NB4 (cell line): ENCODE results near the gene ATXN2L.
A peak's percentile ranks its signal among the peaks of the same experiment; 100 is the strongest.
"Not testable (repeated sequence)": the region's sequence is repeated elsewhere in the genome, so short reads cannot be mapped to it uniquely, and the experiment has no call there.

Source experiments
- DNase-seq: peaks from one replicate; pipeline ENCODE4 v3.0.0; 2010; ENCODE audit warnings: low read depth
- H3K4me3 ChIP-seq: one replicate; pipeline ENCODE4 v1.5.1; 2011; ENCODE audit warnings: mild to moderate bottlenecking, low read depth, low read length, moderate library complexity
- MYC ChIP-seq: IDR thresholded peaks from 2 replicates; pipeline ENCODE4 v1.6.1; 2011; ENCODE audit warnings: low read depth, low read length
- POLR2A ChIP-seq: IDR thresholded peaks from 2 replicates; pipeline ENCODE4 v1.6.1; 2011; ENCODE audit warnings: mild to moderate bottlenecking; ENCODE audit not compliant: insufficient read length; ENCODE audit errors: extremely low read depth
- TF ChIP-seq, protein P1 (sequence below): IDR thresholded peaks from one replicate; pipeline ENCODE4 v1.5.1; 2012; ENCODE audit warnings: low read depth, low read length
- TF ChIP-seq, protein P2 (sequence below): IDR thresholded peaks from 2 replicates; pipeline ENCODE4 v1.6.1; 2011; ENCODE audit warnings: low read depth, low read length

The ATXN2L gene, protein sequence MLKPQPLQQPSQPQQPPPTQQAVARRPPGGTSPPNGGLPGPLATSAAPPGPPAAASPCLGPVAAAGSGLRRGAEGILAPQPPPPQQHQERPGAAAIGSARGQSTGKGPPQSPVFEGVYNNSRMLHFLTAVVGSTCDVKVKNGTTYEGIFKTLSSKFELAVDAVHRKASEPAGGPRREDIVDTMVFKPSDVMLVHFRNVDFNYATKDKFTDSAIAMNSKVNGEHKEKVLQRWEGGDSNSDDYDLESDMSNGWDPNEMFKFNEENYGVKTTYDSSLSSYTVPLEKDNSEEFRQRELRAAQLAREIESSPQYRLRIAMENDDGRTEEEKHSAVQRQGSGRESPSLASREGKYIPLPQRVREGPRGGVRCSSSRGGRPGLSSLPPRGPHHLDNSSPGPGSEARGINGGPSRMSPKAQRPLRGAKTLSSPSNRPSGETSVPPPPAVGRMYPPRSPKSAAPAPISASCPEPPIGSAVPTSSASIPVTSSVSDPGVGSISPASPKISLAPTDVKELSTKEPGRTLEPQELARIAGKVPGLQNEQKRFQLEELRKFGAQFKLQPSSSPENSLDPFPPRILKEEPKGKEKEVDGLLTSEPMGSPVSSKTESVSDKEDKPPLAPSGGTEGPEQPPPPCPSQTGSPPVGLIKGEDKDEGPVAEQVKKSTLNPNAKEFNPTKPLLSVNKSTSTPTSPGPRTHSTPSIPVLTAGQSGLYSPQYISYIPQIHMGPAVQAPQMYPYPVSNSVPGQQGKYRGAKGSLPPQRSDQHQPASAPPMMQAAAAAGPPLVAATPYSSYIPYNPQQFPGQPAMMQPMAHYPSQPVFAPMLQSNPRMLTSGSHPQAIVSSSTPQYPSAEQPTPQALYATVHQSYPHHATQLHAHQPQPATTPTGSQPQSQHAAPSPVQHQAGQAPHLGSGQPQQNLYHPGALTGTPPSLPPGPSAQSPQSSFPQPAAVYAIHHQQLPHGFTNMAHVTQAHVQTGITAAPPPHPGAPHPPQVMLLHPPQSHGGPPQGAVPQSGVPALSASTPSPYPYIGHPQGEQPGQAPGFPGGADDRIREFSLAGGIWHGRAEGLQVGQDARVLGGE

DNA sequence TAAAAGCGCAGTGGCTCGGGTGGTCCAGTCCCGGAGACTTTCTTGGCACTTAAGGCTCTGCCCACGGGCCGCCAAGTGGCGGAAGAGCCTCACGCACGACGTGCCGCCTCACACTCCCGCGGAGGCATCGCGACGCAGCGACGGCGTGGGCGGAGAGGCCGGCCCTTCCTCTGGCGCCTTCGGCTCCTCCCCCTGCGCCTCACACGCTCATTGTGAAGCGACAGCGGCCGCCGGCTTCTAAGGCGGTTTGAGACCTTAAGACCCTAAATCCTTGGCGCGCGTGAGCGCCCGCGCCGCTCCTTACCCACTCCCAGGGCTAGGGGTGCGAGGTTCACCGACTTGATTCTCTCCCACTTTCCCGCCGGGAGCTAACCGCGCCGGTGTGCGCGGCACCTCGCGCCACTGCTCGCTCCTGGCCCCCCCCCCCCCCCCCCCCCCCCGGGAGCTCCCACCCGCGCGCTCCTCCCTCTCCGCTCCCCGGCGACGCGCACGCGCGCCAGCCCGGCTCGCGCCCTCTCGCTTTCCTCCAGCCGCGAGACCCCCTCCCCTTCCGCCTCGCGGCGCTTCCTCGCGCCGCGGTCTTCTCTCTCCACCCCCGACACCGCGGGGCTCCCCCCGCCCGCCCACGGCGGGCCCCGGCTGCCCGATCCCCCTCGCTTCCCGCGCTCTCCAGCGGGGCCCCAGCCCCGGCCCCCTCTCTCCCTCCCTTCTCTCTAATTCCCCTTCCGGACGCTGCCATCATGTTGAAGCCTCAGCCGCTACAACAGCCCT, at the start of gene ATXN2L:
Gene ATXN2L (plus strand): TSS at position 480 of the 771 bp plus-strand sequence. CDS start 261 bp downstream, at position 741.
- H3K4me3 ChIP-seq: peak within 1 kb of the TSS; percentile 80
- DNase-seq: peak; percentile 97
- TF ChIP-seq, protein P1, sequence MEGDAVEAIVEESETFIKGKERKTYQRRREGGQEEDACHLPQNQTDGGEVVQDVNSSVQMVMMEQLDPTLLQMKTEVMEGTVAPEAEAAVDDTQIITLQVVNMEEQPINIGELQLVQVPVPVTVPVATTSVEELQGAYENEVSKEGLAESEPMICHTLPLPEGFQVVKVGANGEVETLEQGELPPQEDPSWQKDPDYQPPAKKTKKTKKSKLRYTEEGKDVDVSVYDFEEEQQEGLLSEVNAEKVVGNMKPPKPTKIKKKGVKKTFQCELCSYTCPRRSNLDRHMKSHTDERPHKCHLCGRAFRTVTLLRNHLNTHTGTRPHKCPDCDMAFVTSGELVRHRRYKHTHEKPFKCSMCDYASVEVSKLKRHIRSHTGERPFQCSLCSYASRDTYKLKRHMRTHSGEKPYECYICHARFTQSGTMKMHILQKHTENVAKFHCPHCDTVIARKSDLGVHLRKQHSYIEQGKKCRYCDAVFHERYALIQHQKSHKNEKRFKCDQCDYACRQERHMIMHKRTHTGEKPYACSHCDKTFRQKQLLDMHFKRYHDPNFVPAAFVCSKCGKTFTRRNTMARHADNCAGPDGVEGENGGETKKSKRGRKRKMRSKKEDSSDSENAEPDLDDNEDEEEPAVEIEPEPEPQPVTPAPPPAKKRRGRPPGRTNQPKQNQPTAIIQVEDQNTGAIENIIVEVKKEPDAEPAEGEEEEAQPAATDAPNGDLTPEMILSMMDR: no peak
- peak; percentile 85 for TF ChIP-seq POLR2A
- TF ChIP-seq MYC: peak; percentile 85
- TF ChIP-seq, protein P2, sequence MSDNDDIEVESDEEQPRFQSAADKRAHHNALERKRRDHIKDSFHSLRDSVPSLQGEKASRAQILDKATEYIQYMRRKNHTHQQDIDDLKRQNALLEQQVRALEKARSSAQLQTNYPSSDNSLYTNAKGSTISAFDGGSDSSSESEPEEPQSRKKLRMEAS: peak; percentile 80; the same call in 1 of the 2 replicates

DNA sequence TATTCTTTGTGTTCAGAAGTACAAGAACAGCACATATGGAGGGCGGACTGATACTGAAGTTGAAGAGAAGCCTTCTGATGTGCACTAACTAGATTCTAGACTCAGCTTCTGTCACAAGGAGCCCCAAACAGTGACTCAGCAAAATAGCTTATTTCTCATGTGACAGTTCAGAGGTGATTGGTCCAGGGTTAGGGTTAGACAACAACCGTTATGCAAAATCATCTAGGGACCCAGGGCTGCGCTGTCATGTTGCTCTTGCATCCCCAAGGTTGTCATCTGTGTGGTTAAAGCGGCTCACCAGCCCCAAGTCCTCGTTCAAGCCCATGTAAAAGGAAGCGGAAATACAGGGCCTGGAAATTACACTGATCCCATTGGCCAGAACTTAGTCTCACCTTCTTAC, 41.1 kb upstream of the ATXN2L start:
- not testable (repeated sequence) for H3K4me3 ChIP-seq, DNase-seq

DNA sequence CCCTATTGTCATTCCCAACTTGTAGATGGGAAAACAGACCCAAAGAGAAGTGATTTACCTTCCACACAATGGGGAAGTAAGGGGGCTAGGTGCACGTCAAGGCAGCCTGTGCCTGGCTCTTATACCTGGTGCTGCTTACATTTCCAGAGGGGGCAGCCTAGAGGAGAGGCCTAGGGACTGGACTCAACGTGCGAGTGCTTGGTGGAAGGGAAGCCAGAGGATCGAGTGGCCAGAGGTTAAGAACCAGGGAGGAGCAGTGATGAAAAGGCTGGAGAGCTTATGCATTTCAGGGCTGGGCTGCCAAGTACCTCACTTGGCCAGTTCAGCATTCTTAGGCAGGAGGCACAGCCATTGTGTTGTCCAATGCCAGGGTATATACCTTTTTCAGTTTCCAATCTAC, 40.4 kb upstream of the ATXN2L start:
- H3K4me3 ChIP-seq: not testable (repeated sequence)

DNA sequence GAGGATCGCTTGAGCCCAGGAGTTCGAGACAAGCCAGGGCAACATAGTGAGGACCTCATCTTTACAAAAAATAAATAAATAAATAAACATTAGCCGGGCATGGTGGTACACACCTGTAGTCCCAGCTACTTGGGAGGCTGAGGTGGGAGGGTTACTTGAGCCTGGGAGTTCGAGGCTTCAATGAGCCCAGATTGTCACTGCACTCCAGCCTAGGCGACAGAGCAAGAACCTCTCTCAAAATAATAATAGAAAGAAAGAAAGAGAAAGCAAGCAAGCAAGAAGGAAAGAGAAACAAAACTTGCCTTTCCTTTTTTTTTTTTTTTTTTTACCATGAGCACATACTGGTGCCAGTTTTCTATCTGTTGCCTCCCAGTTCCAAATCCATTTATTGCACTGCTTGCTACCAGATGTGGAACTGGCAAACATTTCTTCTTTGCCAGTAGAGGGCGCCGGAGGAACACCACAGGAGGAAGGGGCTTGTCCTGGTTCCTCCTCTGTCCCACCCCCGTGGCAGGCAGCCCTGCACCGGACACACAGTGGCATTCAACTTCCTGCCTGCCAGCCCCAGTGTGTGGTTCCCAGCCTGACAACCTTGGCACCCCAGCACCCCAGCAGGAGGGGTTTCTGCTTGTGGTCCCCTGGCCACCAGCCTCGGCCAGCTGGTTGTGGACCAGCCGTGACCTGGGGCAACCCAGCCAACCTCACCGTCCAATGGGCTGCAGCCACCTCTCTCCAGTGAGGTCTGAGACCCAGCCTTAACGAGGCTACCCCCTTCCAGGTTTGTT, 20.4 kb upstream of the ATXN2L start:
- peak; percentile 67 for DNase-seq
- H3K4me3 ChIP-seq: not testable (repeated sequence)

More for the DNA sequence above, 40.4 kb upstream of the ATXN2L start:
- DNase-seq: not testable (repeated sequence)

DNA sequence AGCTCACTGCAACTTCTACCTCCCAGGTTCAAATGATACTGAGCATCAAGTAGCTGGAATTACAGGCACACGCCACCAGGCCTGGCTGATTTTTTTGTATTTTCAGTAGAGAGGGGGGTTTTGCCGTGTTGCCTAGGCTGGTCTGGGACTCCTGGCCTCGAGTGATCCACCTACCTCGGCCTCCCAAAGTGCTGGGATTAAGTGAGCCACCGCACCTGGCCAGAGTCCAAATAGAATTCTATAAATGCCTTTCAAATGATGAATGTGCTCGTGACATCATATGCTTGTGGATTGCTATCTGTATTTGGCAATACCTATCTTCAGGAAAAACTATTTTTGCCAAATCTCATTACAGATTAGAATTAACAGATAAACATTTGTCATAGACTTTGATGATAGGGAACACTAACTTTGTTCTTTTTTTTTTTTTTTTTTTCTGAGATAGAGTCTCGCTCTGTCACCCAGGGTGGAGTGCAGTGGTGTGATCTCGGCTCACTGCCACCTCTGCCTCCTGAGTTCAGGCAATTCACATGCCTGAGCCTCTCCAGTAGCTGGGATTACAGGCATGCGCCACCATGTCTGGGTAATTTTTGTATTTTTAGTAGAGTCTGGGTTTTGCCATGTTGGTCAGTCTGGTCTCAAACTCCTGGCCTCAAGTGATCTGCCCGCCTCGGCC, 15.2 kb upstream of the ATXN2L start:
- not testable (repeated sequence) for DNase-seq

DNA sequence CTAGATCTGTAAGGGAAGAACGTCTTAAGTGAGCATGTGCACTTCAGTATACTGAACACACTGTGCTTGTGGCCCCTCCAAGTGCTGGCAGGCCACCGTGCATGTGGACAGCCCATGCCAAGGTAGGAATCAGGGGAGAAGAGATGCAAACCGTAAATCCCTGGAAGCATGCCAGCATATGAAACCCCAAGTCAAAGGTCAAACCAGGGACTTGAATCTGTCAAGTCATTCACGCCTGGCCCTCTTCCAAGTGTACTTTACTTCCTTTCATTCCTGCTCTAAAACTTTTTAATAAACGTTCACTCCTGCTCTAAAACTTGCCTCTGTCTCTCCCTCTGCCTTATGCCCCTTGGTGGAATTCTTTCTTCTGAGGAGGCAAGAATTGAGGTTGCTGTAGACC, 2.8 kb upstream of the ATXN2L start:
- no peak overlapping the region for H3K4me3 ChIP-seq
- no peak for DNase-seq
- TF ChIP-seq, protein P1: no peak
- TF ChIP-seq, protein P2: no peak
- no peak for TF ChIP-seq POLR2A
- TF ChIP-seq MYC: no peak

More for the DNA sequence above, 15.2 kb upstream of the ATXN2L start:
- H3K4me3 ChIP-seq: not testable (repeated sequence)

DNA sequence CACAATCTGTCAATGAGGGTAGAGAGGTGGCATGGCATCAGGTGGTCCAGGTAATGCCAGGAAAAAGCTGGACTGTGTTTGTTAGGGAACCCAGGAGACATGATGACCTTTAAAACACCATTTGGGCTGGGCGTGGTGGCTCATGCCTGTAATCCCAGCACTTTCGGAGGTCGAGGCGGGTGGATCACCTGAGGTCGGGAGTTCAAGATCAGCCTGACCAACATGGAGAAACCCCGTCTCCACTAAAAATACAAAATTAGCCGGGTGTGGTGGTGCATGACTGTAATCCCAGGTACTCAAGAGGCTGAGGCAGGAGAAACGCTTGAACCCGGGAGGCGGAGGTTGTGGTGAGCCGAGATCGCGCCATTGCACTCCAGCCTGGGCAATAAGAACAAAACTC, 2.3 kb upstream of the ATXN2L start:
- not testable (repeated sequence) for DNase-seq

DNA sequence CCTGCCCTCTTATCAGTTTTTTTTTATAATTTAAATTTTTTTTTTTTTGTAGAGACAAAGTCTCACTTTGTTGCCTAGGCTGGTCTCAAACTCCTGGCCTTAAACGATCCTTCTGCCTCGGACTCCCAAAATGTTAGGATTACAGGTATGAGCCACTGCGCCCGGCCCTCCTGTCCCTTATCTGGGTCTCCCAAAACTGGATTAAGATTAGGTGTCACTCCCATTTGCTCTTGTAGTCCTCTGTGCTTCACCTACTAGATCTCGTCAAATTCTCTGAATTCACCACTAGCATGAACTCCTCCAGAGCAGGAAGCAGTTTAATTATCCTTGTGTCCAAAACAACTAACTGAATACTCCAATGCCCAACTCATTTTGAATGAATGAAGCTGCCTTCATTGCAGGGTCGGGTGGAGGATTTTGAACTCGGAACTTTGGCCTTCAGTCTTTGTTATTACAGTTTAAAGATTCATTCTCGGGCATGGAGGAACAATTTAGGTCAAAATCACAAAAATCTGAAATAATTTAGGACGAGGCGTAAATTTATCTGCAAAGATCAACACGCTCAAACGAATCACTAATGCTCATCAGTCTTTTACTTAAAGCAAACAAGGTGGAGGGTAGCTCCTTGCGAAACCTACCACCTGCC, 802 bp upstream of the ATXN2L start:
- no peak for TF ChIP-seq MYC
- TF ChIP-seq, protein P2: no peak
- TF ChIP-seq POLR2A: no peak
- TF ChIP-seq, protein P1: no peak
- peak overlapping the region; percentile 80 for H3K4me3 ChIP-seq
- peak; percentile 33 for DNase-seq

More for the DNA sequence above, 2.3 kb upstream of the ATXN2L start:
- not testable (repeated sequence) for H3K4me3 ChIP-seq
